RWPE2 (cell line): Measurements from ENCODE around the gene MAP1S.
A peak's percentile ranks its signal among the peaks of the same experiment; 100 is the strongest.

Source experiments
- ATAC-seq: fragments of 200-7000 bp; cut with Tn5 transposase; 3 replicates; pipeline ENCODE4 v1.9.1; 2021; ENCODE audit warnings: low read depth
- DNase-seq: peaks from one replicate; pipeline ENCODE4 v3.0.0-alpha.2; 2020; ENCODE audit warnings: low spot score
- H3K27ac ChIP-seq: fragments of 450-650 bp; 2 replicates; pipeline ENCODE4 v1.5.1; 2017; ENCODE audit warnings: mild to moderate bottlenecking; ENCODE audit not compliant: poor library complexity, severe bottlenecking
- H3K27me3 ChIP-seq: fragments of 250-450 bp; sonication (Bioruptor Pico); 2 replicates; pipeline ENCODE4 v1.5.1; 2021; ENCODE audit warnings: mild to moderate bottlenecking, moderate library complexity; ENCODE audit not compliant: insufficient read depth, poor library complexity, severe bottlenecking
- H3K36me3 ChIP-seq: fragments of 250-450 bp; sonication (Bioruptor Pico); 2 replicates; pipeline ENCODE4 v1.5.1; 2020; ENCODE audit warnings: low read depth, mild to moderate bottlenecking, moderate library complexity
- H3K4me1 ChIP-seq: fragments of 250-450 bp; sonication (Bioruptor Pico); 2 replicates; pipeline ENCODE4 v1.5.1; 2021; ENCODE audit warnings: mild to moderate bottlenecking, moderate library complexity; ENCODE audit not compliant: insufficient read depth, poor library complexity, severe bottlenecking
- H3K4me3 ChIP-seq: fragments of 250-450 bp; sonication (Bioruptor Pico); 2 replicates; pipeline ENCODE4 v1.5.1; 2021; ENCODE audit warnings: mild to moderate bottlenecking, moderate library complexity; ENCODE audit not compliant: severe bottlenecking
- H3K9me3 ChIP-seq: fragments of 250-450 bp; sonication (Bioruptor Pico); 2 replicates; pipeline ENCODE4 v1.5.1; 2021; ENCODE audit warnings: mild to moderate bottlenecking, moderate library complexity; ENCODE audit not compliant: severe bottlenecking
- TF ChIP-seq, protein P1 (sequence below): fragments of 450-650 bp; IDR thresholded peaks from one replicate; pipeline ENCODE4 v1.5.1; 2017; ENCODE audit warnings: mild to moderate bottlenecking, moderate library complexity; ENCODE audit not compliant: poor library complexity, severe bottlenecking

Gene MAP1S

DNA sequence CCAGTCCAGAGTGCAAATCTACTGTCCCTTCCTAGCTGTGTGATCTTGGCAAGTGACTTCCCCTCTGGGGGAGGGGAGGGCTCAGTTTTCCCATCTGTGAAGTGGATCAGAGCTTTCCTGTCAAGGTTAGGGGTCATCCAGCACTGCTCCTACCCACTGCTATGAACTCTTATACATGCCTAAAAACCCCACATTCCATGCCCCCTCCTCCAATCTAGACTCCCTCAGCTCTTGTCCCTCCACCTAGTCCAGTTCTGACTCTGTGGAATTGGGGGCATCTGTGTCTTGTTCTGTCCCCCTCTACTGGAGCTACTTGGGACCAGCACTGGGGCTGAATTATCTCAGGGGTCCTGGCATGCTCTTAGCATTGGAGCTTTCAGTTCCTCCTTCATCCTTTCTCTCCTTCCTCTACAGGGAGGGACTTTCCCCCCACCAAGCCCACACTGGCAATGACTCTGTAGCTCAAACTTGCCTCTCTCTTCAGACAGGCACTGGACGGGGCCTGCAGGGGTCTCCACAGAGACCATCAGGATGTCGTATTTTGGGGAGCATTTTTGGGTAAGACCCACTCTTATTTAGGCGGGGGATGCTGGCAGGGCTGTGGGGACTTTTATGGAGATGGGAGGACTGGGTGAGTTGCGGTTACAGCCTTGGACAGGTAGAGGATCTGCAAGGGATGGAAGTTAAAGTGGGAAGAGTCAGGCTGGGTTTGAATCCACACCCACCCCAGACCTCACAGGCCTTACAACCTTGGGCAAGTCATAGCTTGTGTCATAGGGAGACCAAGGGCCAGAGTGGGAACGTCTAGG is 35.6 kb downstream of the MAP1S start:
- Histone ChIP-seq H3K4me3 (no peak overlapping the region), H3K4me1 (peaks cover 7% of the 10 kb centered on the region), H3K36me3 (no peaks in the 10 kb centered on the region), H3K27ac (no peak overlapping the region), H3K27me3 (no peaks in the 10 kb centered on the region), H3K9me3 (no peaks in the 10 kb centered on the region)
- DNase-seq (no peak), ATAC-seq (peak; percentile 72)
- TF ChIP-seq, protein P1, sequence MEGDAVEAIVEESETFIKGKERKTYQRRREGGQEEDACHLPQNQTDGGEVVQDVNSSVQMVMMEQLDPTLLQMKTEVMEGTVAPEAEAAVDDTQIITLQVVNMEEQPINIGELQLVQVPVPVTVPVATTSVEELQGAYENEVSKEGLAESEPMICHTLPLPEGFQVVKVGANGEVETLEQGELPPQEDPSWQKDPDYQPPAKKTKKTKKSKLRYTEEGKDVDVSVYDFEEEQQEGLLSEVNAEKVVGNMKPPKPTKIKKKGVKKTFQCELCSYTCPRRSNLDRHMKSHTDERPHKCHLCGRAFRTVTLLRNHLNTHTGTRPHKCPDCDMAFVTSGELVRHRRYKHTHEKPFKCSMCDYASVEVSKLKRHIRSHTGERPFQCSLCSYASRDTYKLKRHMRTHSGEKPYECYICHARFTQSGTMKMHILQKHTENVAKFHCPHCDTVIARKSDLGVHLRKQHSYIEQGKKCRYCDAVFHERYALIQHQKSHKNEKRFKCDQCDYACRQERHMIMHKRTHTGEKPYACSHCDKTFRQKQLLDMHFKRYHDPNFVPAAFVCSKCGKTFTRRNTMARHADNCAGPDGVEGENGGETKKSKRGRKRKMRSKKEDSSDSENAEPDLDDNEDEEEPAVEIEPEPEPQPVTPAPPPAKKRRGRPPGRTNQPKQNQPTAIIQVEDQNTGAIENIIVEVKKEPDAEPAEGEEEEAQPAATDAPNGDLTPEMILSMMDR = no peak

DNA sequence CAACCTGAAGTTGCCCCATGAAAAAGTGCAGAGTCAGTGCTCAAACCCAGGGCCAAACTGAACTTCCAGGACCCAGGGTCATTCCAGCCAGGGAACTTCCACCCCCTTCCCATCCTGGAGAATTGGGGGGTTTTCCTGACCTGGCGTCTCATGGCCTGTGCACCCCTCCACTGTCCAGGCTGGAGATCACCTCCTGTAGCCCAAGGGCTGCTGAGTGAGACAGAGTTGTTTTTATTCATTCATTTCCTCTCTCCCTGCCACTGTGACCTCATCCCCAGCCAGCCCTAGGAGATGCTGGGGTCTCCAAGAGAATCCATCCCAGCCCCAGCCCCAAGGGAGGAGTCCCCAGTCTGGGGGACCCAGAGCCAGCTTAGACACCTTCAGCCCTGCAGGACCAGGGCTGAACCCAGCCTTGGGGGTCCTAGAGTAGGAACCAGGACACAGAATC is 36.2 kb downstream of the MAP1S start:
- no peaks in the 10 kb centered on the region for H3K36me3 ChIP-seq
- H3K27me3 ChIP-seq = no peaks in the 10 kb centered on the region
- no peak overlapping the region for H3K4me3 ChIP-seq
- ATAC-seq = peak; percentile 28; the same call in 2 of the 3 replicates
- H3K9me3 ChIP-seq = no peaks in the 10 kb centered on the region
- no peak for DNase-seq
- no peak overlapping the region for H3K27ac ChIP-seq
- TF ChIP-seq, protein P1 = no peak
- H3K4me1 ChIP-seq = peaks cover 7% of the 10 kb centered on the region

DNA sequence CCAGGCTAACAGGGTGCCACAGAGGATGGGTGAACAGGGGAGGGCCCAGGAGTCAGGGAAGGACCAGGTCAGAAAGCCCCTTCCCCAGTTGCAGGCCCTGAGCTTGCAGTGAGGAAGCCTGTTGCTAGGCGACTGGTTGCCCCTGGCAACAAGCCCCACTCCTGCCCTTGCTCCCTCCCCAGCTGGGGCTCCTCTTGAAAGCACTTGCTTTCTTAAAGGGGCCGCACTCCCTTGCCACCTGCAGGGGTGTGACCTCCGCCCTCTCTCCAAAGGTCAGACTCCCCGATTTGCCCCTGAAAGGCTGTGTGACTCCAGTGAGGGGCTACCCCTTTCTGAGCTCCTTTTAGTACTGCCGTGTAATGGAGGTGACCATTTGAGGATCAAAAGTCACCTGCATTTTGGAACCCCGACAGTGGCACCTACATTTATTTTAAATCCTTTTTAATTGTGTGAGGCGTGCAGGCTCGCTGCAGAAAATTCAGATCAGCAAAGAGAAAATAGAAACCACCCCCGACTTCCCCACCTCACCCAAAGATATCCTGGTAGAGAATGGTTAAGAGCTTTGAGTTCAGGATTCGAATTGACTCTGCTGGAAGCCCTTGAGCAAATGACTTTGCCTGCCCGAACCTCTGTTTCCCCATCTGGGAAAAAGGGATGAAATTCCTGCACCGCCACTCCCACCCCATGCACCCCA is 36.8 kb downstream of the MAP1S start:
- ATAC-seq = peak; percentile 22; the same call in 1 of the 3 replicates
- H3K36me3 ChIP-seq = no peaks in the 10 kb centered on the region
- H3K4me1 ChIP-seq = peaks cover 7% of the 10 kb centered on the region
- H3K9me3 ChIP-seq = no peaks in the 10 kb centered on the region
- H3K4me3 ChIP-seq = no peak overlapping the region
- no peak for DNase-seq
- no peak overlapping the region for H3K27ac ChIP-seq
- no peaks in the 10 kb centered on the region for H3K27me3 ChIP-seq
- TF ChIP-seq, protein P1 = no peak

DNA sequence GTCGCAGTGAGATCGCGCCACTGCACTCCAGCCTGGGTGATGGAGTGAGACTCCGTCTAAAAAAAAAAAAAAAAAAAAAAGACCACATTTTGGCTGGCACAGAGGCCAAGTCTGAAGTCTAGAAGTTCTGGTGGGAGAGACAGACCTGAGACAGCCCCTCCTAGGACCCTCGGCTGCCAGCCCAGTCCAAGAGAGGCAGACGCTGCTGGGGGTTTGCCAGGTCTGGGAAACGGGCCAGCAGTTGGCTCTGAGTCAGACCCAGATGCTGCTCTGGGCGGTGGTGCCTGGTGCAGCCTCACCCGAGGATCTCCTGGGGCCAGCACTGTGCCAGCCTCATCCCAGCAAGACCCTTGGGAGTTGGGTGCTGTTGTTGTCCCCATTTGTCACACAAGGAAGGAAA is 37.8 kb downstream of the MAP1S start:
- ATAC-seq (peak; percentile 70), DNase-seq (no peak)
- Histone ChIP-seq H3K27me3 (no peaks in the 10 kb centered on the region), H3K4me3 (no peak overlapping the region), H3K27ac (no peak overlapping the region), H3K36me3 (no peaks in the 10 kb centered on the region), H3K9me3 (no peaks in the 10 kb centered on the region), H3K4me1 (peaks cover 7% of the 10 kb centered on the region)
- TF ChIP-seq, protein P1 = no peak
